Subcutaneous abdominal adipose tissue (tissue), 5 donors: ENCODE measurements around the gene EFNA4.

Experiments
- H3K27ac ChIP-seq: one replicate; pipeline ENCODE4 v1.7.0; 2013; ENCODE audit warnings: low read depth, mild to moderate bottlenecking, inconsistent platforms, low read length, moderate library complexity
- H3K27me3 ChIP-seq, 5 donors: one replicate each; pipeline ENCODE4 v1.7.0; 2013; ENCODE audit warnings: low read length in 5 of 5, inconsistent platforms in 1 of 5; ENCODE audit not compliant: control insufficient read depth in 5 of 5, insufficient read depth in 4 of 5
- H3K36me3 ChIP-seq, 5 donors: one replicate each; pipeline ENCODE4 v1.7.0; 2013; ENCODE audit warnings: low read length in 5 of 5; ENCODE audit not compliant: control insufficient read depth in 5 of 5, insufficient read depth in 5 of 5
- H3K4me1 ChIP-seq, 5 donors: one replicate each; pipeline ENCODE4 v1.7.0; 2013; ENCODE audit warnings: low read length in 5 of 5, mild to moderate bottlenecking in 3 of 5, moderate library complexity in 1 of 5; ENCODE audit not compliant: control insufficient read depth in 5 of 5, insufficient read depth in 5 of 5
- H3K4me3 ChIP-seq, 5 donors: one replicate each; pipeline ENCODE4 v1.7.0; 2013; ENCODE audit warnings: low read length in 5 of 5, low read depth in 1 of 5
- H3K9ac ChIP-seq, 5 donors: one replicate each; pipeline ENCODE4 v1.7.0; 2013; ENCODE audit warnings: low read length in 5 of 5, mild to moderate bottlenecking in 4 of 5, moderate library complexity in 3 of 5
- H3K9me3 ChIP-seq, 5 donors: one replicate each; pipeline ENCODE4 v1.7.0; 2013; ENCODE audit warnings: low read length in 5 of 5; ENCODE audit not compliant: control insufficient read depth in 5 of 5
- donor health status: healthy.
- donor health status: healthy.
- donor health status: healthy.
- donor health status: healthy.
- donor health status: healthy.

Gene EFNA4

DNA sequence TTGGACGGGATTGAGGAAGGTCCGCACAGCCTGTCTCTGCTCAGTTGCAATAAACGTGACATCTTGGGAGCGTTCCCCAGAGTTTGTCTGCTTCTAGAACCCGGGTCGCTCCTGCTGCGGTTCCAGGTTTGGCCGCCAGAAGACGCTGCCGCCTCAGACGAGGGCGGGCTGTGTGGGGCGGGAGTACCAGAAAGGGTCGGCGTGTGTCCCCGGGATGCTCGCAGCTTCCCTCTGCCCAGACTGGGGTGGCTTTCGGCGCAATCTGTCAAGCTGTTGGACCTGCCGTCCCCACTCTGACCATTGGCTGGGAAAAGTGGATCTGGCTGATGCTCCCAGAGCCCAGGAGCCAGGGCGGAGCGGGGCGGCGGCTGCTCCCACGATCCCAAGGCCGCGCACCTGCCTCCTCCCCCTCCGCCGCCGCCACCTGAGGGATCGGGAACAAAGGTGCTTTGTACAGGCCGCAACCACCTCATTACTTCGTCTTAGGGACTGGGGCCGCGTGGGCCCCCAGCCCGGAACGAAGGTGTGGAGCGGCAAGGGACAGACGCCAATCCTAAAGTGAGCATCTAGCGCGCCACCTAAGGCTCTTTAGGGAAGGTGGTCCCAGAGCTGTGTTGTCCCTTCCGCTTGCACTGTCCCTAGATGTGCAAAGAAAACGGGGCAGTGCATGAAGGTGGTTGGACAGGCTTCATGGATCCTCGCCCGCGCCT, 683 bp upstream of the EFNA4 start:
- H3K36me3 ChIP-seq: peaks cover 0 to 40% (median 34%) of the 10 kb centered on the region in 5 donors
- H3K9ac ChIP-seq: peak overlapping the region in 3 of 5 donors; percentile 39 to 74 (median 46)
- H3K27ac ChIP-seq: no peak overlapping the region
- H3K27me3 ChIP-seq: no peaks in the 10 kb centered on the region
- H3K4me3 ChIP-seq: peak overlapping the region; percentile 65 to 89 (median 74)
- no peaks in the 10 kb centered on the region for H3K9me3 ChIP-seq
- H3K4me1 ChIP-seq: peaks cover 7 to 44% (median 35%) of the 10 kb centered on the region in 5 donors

- peaks cover 0 to 31% (median 25%) of the 10 kb centered on the region in 5 donors for H3K36me3 ChIP-seq
- no peaks in the 10 kb centered on the region for H3K9me3 ChIP-seq
- H3K27ac ChIP-seq: no peak overlapping the region
- H3K27me3 ChIP-seq: no peaks in the 10 kb centered on the region
- peak overlapping the region in 4 of 5 donors; percentile 23 to 68 (median 36) for H3K9ac ChIP-seq
- peak overlapping the region; percentile 51 to 89 (median 71) for H3K4me3 ChIP-seq
- H3K4me1 ChIP-seq: peaks cover 7 to 44% (median 35%) of the 10 kb centered on the region in 5 donors
These were observed 731 bp downstream of the EFNA4 start for GRCh38 chr1:155064111-155064831.

- Histone ChIP-seq H3K36me3 (peaks cover 0 to 27% (median 18%) of the 10 kb centered on the region in 5 donors), H3K4me1 (peaks cover 7 to 44% (median 35%) of the 10 kb centered on the region in 5 donors), H3K9ac (no peak overlapping the region), H3K27ac (no peak overlapping the region), H3K27me3 (no peaks in the 10 kb centered on the region), H3K9me3 (no peaks in the 10 kb centered on the region), H3K4me3 (no peak overlapping the region)
These were observed 1.4 kb downstream of the EFNA4 start for GRCh38 chr1:155064832-155065429.

DNA sequence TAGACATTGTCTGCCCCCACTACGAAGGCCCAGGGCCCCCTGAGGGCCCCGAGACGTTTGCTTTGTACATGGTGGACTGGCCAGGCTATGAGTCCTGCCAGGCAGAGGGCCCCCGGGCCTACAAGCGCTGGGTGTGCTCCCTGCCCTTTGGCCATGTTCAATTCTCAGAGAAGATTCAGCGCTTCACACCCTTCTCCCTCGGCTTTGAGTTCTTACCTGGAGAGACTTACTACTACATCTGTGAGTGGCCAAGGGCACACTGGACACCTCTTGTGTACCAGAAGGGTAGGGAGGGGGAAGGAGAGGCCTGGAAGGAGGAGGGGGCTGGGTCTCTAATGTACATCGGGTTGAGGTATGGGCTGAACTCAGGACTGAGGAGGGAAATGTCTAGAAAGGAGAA, 3.2 kb downstream of the EFNA4 start:
- H3K36me3 ChIP-seq: peaks cover 0 to 14% (median 4%) of the 10 kb centered on the region in 5 donors
- no peak overlapping the region for H3K9ac ChIP-seq
- peaks cover 4 to 47% (median 39%) of the 10 kb centered on the region in 5 donors for H3K4me1 ChIP-seq
- H3K9me3 ChIP-seq: no peaks in the 10 kb centered on the region
- no peak overlapping the region for H3K4me3 ChIP-seq
- no peak overlapping the region for H3K27ac ChIP-seq
- no peaks in the 10 kb centered on the region for H3K27me3 ChIP-seq

- Histone ChIP-seq H3K27me3 (no peaks in the 10 kb centered on the region), H3K27ac (no peak overlapping the region), H3K9me3 (no peaks in the 10 kb centered on the region), H3K4me1 (peaks cover 1 to 32% (median 22%) of the 10 kb centered on the region in 5 donors), H3K4me3 (no peak overlapping the region), H3K36me3 (peaks cover 0 to 14% (median 4%) of the 10 kb centered on the region in 5 donors), H3K9ac (no peak overlapping the region)
These were observed 5.1 kb downstream of the EFNA4 start for GRCh38 chr1:155068599-155068998.

- Histone ChIP-seq H3K4me1 (peaks cover 0 to 23% (median 16%) of the 10 kb centered on the region in 5 donors), H3K36me3 (peaks cover 0 to 14% (median 4%) of the 10 kb centered on the region in 5 donors), H3K27ac (no peak overlapping the region), H3K9ac (no peak overlapping the region), H3K27me3 (no peaks in the 10 kb centered on the region), H3K9me3 (no peaks in the 10 kb centered on the region), H3K4me3 (no peak overlapping the region)
These were observed 6.1 kb downstream of the EFNA4 start for GRCh38 chr1:155069551-155070157.

DNA sequence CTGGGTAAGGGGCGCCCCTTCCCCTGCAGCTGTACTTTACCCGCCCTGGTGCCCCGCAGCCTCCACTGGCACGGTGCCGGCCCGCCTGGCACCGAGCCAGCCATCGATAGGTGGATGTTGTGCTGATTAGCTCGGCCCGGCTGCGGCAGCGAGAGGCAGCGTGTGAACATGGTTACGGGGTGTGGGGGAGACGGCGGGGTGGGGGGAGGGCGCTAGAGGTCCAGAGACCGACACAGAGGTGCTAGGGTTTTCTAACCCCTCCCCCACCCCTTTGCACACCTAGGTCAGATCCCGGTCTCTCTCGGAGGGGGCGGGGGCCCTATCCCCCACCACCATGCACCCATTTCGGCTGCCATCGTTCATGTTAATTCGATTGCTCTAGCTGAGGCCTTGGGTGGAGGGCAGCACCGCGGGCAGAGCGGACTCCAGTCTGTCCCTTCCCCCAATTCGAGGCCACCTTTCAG, 6.7 kb downstream of the EFNA4 start:
- H3K9me3 ChIP-seq: no peaks in the 10 kb centered on the region
- H3K27ac ChIP-seq: no peak overlapping the region
- H3K4me3 ChIP-seq: peak overlapping the region; percentile 58 to 70 (median 64)

DNA sequence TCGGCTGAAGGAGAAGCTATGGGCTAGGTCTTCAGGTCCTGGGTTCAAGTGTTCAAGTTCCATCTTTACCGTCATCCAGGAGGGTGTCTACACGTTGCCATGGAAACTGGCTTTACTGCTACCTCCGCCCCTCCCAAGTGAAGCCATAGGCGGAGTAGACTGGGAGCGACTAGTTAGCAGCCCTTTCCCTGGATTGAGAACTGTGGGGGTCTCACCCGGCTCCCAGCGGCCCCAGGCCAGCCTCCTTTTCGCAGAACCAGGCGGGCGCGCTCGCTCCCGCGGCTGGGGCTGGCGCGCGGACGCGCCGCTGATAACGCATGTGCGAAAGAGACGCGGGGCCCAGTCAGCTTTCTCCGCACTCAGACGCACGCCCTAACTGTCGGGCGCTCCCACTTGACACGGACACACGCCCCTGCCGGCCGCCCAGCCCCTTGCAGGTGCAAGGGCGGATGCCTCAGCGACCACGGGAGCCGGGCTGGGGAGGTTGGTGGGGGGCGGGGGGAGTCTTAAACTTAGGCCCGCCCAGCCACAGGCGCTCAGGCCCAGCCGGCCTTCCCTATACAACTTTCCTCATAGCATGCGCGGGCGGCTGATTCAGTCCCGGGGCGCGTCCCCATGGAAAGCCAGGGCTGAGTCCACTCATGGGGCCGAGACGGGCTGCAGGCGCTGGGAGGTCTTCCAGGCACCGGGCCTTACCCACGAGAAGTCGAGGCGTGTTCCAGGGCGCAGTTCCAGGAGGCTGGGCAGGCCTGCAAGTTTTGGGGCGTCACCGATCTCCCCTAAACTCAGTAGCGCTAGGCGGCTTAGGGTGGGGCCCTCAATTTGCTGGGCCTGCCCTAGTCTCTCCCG, 7.4 kb downstream of the EFNA4 start:
- Histone ChIP-seq H3K36me3 (peaks cover 0 to 14% (median 4%) of the 10 kb centered on the region in 5 donors), H3K27ac (peak overlapping the region; percentile 23), H3K4me3 (peak overlapping the region; percentile 58 to 70 (median 64)), H3K9ac (peak overlapping the region in 4 of 5 donors; percentile 19 to 77 (median 66)), H3K4me1 (peaks cover 0 to 20% (median 16%) of the 10 kb centered on the region in 5 donors), H3K27me3 (no peaks in the 10 kb centered on the region), H3K9me3 (no peaks in the 10 kb centered on the region)

More for the DNA sequence above, 6.7 kb downstream of the EFNA4 start:
- H3K4me1 ChIP-seq: peaks cover 0 to 20% (median 16%) of the 10 kb centered on the region in 5 donors
- peak overlapping the region in 3 of 5 donors; percentile 66 to 77 (median 67) for H3K9ac ChIP-seq
- H3K27me3 ChIP-seq: no peaks in the 10 kb centered on the region
- peaks cover 0 to 14% (median 4%) of the 10 kb centered on the region in 5 donors for H3K36me3 ChIP-seq

- peaks cover 0 to 20% (median 16%) of the 10 kb centered on the region in 5 donors for H3K4me1 ChIP-seq
- H3K27me3 ChIP-seq: no peaks in the 10 kb centered on the region
- H3K27ac ChIP-seq: peak overlapping the region; percentile 23
- no peaks in the 10 kb centered on the region for H3K9me3 ChIP-seq
- peaks cover 0 to 9% (median 3%) of the 10 kb centered on the region in 5 donors for H3K36me3 ChIP-seq
- H3K9ac ChIP-seq: peak overlapping the region in 2 of 5 donors; percentile 7 to 77
- H3K4me3 ChIP-seq: peak overlapping the region in 1 of 5 donors; percentile 70
These were observed 8.2 kb downstream of the EFNA4 start for GRCh38 chr1:155071701-155072100.
